Neural cell (in vitro differentiated cells): ENCODE measurements around the gene SDC3. TPM values are rescaled to one million over a fixed set of nuclear protein-coding genes. Genes with fewer than 3 reads are reported as not detected.
"Not testable (repeated sequence)": the region's sequence is repeated elsewhere in the genome, so short reads cannot be mapped to it uniquely, and the experiment has no call there.

Experiments used
- H2AFZ ChIP-seq: fragments of 200-600, 300-800 bp; sonication (generic), shearing (Covaris generic); 2 replicates; pipeline ENCODE4 v1.6.0; 2014; ENCODE audit warnings: low read depth, mild to moderate bottlenecking, antibody characterized with exemption, low read length, moderate library complexity
- H3F3A ChIP-seq: fragments of 200-600 bp; shearing (Covaris generic); 2 replicates; pipeline ENCODE4 v1.6.1; 2016; ENCODE audit warnings: mild to moderate bottlenecking, moderate library complexity, mixed read lengths, antibody characterized with exemption, low read length; ENCODE audit not compliant: insufficient read depth, poor library complexity, severe bottlenecking
- H3K27ac ChIP-seq: fragments of 200-600, 300-800 bp; sonication (generic), shearing (Covaris generic); 2 replicates; pipeline ENCODE4 v1.5.1; 2014; ENCODE audit warnings: mild to moderate bottlenecking, low read length, moderate library complexity
- H3K27me3 ChIP-seq: fragments of 300-800, 200-600 bp; sonication (generic), shearing (Covaris generic); 2 replicates; pipeline ENCODE4 v1.6.0; 2014; ENCODE audit warnings: mild to moderate bottlenecking, low read depth, low read length, moderate library complexity; ENCODE audit not compliant: insufficient read depth
- H3K36me3 ChIP-seq: fragments of 300-800, 200-600 bp; sonication (generic), shearing (Covaris generic); 2 replicates; pipeline ENCODE4 v1.5.1; 2014; ENCODE audit warnings: mild to moderate bottlenecking, antibody characterized with exemption, low read length, moderate library complexity; ENCODE audit not compliant: insufficient read depth
- H3K4me2 ChIP-seq: fragments of 300-800, 200-600 bp; sonication (generic), shearing (Covaris generic); 2 replicates; pipeline ENCODE4 v1.6.0; 2014; ENCODE audit warnings: mild to moderate bottlenecking, low read length
- H3K4me3 ChIP-seq: fragments of 300-800, 200-600 bp; sonication (generic), shearing (Covaris generic); 2 replicates; pipeline ENCODE4 v1.5.1; 2014; ENCODE audit warnings: mild to moderate bottlenecking, low read length, moderate library complexity
- H3K79me2 ChIP-seq: fragments of 200-600 bp; shearing (Covaris generic); replicated peaks from 2 replicates; pipeline ENCODE4 v1.6.0; 2014; ENCODE audit warnings: mild to moderate bottlenecking, low read length, moderate library complexity; ENCODE audit not compliant: insufficient read depth
- H3K9ac ChIP-seq: fragments of 300-800, 200-600 bp; sonication (generic), shearing (Covaris generic); 2 replicates; pipeline ENCODE4 v1.6.1; 2016; ENCODE audit warnings: mild to moderate bottlenecking, low read length, mixed read lengths
- H3K9me2 ChIP-seq: fragments of 200-600 bp; shearing (Covaris generic); 2 replicates; pipeline ENCODE4 v1.6.1; 2016; ENCODE audit warnings: mild to moderate bottlenecking, low read length, mixed read lengths; ENCODE audit not compliant: insufficient read depth
- H3K9me3 ChIP-seq: fragments of 200-600, 300-800 bp; sonication (generic), shearing (Covaris generic); 2 replicates; pipeline ENCODE4 v1.6.1; 2016; ENCODE audit warnings: mild to moderate bottlenecking, mixed run types, low read length, moderate library complexity, mixed read lengths
- H4K20me1 ChIP-seq: fragments of 200-600 bp; shearing (Covaris generic); 2 replicates; pipeline ENCODE4 v1.6.1; 2016; ENCODE audit warnings: mild to moderate bottlenecking, mixed run types; ENCODE audit not compliant: insufficient read depth
- EP300 ChIP-seq: fragments of 450-650 bp; conservative IDR thresholded peaks from 2 replicates; pipeline ENCODE4 v1.6.1; 2014; ENCODE audit warnings: antibody characterized with exemption, mild to moderate bottlenecking, moderate library complexity; ENCODE audit not compliant: poor library complexity, severe bottlenecking
- EZH2 ChIP-seq: fragments of 200-600, 300-800 bp; shearing (Covaris generic), sonication (generic); IDR thresholded peaks from 2 replicates; pipeline ENCODE4 v1.6.1; 2014; ENCODE audit warnings: antibody characterized with exemption, low read length, borderline replicate concordance, mild to moderate bottlenecking; ENCODE audit not compliant: insufficient read depth, poor library complexity, severe bottlenecking
- MXI1 ChIP-seq: fragments of 450-650 bp; conservative IDR thresholded peaks from 2 replicates; pipeline ENCODE4 v1.6.1; 2014; ENCODE audit warnings: antibody characterized with exemption, mild to moderate bottlenecking; ENCODE audit not compliant: poor library complexity, severe bottlenecking
- POLR2AphosphoS5 ChIP-seq: IDR thresholded peaks from 2 replicates; pipeline ENCODE4 v1.6.1; 2012
- RAD21 ChIP-seq: fragments of 450-650 bp; conservative IDR thresholded peaks from 2 replicates; pipeline ENCODE4 v1.6.1; 2014; ENCODE audit warnings: antibody characterized with exemption, mild to moderate bottlenecking, moderate library complexity
- SMC3 ChIP-seq: fragments of 450-650 bp; conservative IDR thresholded peaks from 2 replicates; pipeline ENCODE4 v1.6.1; 2014; ENCODE audit warnings: antibody characterized with exemption, mild to moderate bottlenecking, moderate library complexity; ENCODE audit not compliant: poor library complexity
- TAF1 ChIP-seq: IDR thresholded peaks from 2 replicates; pipeline ENCODE4 v1.6.1; 2012; ENCODE audit warnings: low read depth
- polyA plus RNA-seq: library from polyadenylated mRNA; depleted of rRNA; stranded (reverse); fragments of >200 nt; gene quantifications from 2 replicates; pipeline ENCODE4 v1.2.3, GENCODE V29; 2014
- TF ChIP-seq, protein P1 (sequence below): IDR thresholded peaks from 2 replicates; pipeline ENCODE4 v1.6.1; 2012; ENCODE audit warnings: borderline replicate concordance
- TF ChIP-seq, protein P2 (sequence below): fragments of 450-650 bp; IDR thresholded peaks from 2 replicates; pipeline ENCODE4 v1.5.1; 2014; ENCODE audit warnings: antibody characterized with exemption, mild to moderate bottlenecking, moderate library complexity; ENCODE audit not compliant: poor library complexity, severe bottlenecking

The SDC3 gene
- polyA plus RNA-seq, 1 donor from 2014 or later: 55.2 TPM

DNA sequence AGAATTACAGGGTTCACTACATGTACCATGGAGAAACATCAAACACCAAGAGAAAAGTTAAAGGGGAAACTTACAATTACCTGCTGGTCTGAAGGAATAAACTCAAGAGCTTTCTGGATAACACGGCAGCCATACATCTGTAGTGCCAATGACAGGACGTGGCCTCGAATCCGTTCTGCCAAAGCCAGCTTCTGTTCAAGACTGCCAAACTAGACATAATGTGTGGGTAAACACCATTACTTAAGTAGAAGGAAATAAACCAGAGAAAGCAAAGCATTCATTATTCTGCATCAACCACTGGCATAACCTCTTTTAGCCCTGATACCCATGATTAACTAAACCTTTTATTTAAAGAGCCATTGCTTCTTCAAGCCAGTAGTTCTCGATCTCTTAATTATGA lies 41.5 kb upstream of the SDC3 start:
- H3K27ac ChIP-seq: no peak overlapping the region
- H4K20me1 ChIP-seq: no peaks in the 10 kb centered on the region
- H3K9me2 ChIP-seq: no peaks in the 10 kb centered on the region
- H3K4me3 ChIP-seq: no peak overlapping the region
- H2AFZ ChIP-seq: no peak overlapping the region
- TF ChIP-seq MXI1 (no peak), RAD21 (no peak), POLR2AphosphoS5 (no peak), SMC3 (no peak), EP300 (no peak), TAF1 (no peak), EZH2 (no peak)
- TF ChIP-seq, protein P1, sequence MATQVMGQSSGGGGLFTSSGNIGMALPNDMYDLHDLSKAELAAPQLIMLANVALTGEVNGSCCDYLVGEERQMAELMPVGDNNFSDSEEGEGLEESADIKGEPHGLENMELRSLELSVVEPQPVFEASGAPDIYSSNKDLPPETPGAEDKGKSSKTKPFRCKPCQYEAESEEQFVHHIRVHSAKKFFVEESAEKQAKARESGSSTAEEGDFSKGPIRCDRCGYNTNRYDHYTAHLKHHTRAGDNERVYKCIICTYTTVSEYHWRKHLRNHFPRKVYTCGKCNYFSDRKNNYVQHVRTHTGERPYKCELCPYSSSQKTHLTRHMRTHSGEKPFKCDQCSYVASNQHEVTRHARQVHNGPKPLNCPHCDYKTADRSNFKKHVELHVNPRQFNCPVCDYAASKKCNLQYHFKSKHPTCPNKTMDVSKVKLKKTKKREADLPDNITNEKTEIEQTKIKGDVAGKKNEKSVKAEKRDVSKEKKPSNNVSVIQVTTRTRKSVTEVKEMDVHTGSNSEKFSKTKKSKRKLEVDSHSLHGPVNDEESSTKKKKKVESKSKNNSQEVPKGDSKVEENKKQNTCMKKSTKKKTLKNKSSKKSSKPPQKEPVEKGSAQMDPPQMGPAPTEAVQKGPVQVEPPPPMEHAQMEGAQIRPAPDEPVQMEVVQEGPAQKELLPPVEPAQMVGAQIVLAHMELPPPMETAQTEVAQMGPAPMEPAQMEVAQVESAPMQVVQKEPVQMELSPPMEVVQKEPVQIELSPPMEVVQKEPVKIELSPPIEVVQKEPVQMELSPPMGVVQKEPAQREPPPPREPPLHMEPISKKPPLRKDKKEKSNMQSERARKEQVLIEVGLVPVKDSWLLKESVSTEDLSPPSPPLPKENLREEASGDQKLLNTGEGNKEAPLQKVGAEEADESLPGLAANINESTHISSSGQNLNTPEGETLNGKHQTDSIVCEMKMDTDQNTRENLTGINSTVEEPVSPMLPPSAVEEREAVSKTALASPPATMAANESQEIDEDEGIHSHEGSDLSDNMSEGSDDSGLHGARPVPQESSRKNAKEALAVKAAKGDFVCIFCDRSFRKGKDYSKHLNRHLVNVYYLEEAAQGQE: no peak
- TF ChIP-seq, protein P2, sequence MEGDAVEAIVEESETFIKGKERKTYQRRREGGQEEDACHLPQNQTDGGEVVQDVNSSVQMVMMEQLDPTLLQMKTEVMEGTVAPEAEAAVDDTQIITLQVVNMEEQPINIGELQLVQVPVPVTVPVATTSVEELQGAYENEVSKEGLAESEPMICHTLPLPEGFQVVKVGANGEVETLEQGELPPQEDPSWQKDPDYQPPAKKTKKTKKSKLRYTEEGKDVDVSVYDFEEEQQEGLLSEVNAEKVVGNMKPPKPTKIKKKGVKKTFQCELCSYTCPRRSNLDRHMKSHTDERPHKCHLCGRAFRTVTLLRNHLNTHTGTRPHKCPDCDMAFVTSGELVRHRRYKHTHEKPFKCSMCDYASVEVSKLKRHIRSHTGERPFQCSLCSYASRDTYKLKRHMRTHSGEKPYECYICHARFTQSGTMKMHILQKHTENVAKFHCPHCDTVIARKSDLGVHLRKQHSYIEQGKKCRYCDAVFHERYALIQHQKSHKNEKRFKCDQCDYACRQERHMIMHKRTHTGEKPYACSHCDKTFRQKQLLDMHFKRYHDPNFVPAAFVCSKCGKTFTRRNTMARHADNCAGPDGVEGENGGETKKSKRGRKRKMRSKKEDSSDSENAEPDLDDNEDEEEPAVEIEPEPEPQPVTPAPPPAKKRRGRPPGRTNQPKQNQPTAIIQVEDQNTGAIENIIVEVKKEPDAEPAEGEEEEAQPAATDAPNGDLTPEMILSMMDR: no peak
- no peaks in the 10 kb centered on the region for H3F3A ChIP-seq
- H3K79me2 ChIP-seq: peaks cover 7% of the 10 kb centered on the region
- no peaks in the 10 kb centered on the region for H3K27me3 ChIP-seq
- peaks cover 25% of the 10 kb centered on the region for H3K36me3 ChIP-seq
- no peaks in the 10 kb centered on the region for H3K9me3 ChIP-seq
- H3K9ac ChIP-seq: no peak overlapping the region
- H3K4me2 ChIP-seq: no peak overlapping the region

DNA sequence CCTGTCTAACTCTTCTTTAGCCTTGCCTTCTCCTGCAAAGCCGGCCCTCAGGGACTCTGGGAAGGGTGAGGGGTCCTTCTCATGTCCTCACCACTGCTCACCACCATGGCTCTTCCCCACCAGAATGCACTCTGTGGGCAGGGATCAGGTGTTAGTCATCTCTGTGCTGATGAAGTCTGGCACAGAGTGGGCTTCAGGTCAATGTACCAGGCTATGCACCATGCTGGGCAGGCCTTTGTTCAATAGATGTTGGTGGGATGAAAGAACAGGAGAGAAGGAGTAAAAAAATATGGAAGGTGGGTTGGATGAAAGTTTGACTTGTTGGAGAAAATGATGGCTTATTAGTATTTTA lies 40.9 kb upstream of the SDC3 start:
- H3K4me2 ChIP-seq, H3K79me2 ChIP-seq, H3K9me2 ChIP-seq, H3K9ac ChIP-seq, H3K9me3 ChIP-seq, H4K20me1 ChIP-seq, H3K27me3 ChIP-seq, H3K27ac ChIP-seq, H3K4me3 ChIP-seq, H2AFZ ChIP-seq, H3F3A ChIP-seq: not testable (repeated sequence)
- H3K36me3 ChIP-seq: peaks cover 22% of the 10 kb centered on the region

DNA sequence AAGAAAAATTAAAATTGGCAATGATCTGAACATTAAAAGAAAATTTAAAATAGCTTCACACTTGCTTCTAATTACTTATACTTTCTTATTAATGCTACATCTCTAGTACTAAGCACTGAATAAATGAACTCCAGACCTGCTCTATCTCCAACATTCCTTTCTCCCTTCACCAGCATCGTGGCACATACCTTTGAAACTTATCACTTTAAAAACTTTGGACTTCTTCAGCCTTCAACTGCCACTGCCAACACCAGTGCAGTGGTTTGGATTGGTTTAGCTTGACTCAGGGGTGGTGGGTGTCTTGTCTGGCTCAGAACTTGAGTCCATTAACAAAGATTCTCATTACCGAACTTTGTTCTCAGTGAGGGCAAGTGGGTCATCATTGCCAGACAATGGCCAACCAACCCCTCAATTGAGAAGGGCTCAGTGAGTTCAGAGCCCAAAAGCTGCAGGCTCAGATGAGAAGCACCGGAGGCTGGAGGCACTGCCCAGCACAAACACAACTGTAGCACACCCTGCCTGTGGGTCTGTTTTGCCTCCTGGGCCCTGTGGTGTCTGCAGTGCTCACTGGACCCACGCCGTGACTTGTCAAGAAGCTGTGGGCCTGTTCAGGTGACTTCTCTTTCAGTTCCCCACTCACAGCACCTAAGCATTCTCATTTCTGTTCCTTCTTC lies 40.4 kb upstream of the SDC3 start:
- not testable (repeated sequence) for H3K27me3 ChIP-seq, H3K27ac ChIP-seq, H2AFZ ChIP-seq, H3K4me3 ChIP-seq, H3K9me3 ChIP-seq, H3K79me2 ChIP-seq, H3K9ac ChIP-seq, H3K4me2 ChIP-seq, H3K9me2 ChIP-seq, H4K20me1 ChIP-seq, H3F3A ChIP-seq
- peaks cover 20% of the 10 kb centered on the region for H3K36me3 ChIP-seq
